ENCODE results near the gene GRIA4.
A peak's percentile ranks its signal among the peaks of the same experiment; 100 is the strongest.

GRIA4 gene

DNA sequence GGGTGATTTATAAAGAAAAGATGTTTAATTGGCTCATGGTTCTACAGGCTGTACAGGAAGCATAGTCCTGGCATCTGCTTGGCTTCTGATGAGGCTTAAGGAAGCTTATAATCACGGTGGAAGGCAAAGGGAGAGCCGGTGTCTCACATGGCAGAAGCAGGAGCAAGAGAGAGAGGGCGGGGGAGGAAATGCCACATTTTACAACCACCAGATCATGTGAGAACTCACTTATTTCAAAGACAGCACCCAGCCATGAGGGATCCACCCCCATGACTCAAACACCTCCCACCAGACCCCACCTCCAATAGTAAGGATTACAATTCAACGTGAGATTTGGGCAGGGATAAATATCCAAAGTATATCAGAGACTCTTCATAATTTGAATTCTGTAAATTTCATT is 211.5 kb downstream of the GRIA4 start:
- H3K4me3 Mint-ChIP-seq: no peak overlapping the region
- no peaks in the 10 kb centered on the region for H3K36me3 Mint-ChIP-seq
- no peak overlapping the region for H3K27ac Mint-ChIP-seq
- DNase-seq: no peak
- no peaks in the 10 kb centered on the region for H3K9me3 Mint-ChIP-seq
- no peak for ATAC-seq (replicated peaks)
- H3K27me3 Mint-ChIP-seq: no peaks in the 10 kb centered on the region
- H3K4me1 Mint-ChIP-seq: no peaks in the 10 kb centered on the region

DNA sequence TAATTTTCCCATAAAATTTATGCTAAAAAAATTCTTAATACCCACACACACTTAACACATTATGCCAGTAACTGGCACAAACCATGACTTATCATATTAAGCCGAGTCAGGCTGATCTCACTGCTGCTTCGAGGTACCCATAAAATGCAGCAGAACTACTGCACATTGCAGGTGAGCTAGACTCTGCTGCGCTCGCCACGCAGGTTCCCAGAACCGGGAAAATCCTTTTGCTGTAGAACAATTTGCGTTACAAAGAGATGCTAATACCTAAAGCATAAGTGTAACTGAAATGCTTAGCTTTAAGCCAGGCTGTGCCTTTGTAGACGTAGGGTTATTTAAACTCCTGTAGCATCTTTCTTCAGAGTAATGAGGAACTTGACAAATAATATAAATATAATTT is 211.9 kb downstream of the GRIA4 start:
- no peak overlapping the region for H3K27ac Mint-ChIP-seq
- no peaks in the 10 kb centered on the region for H3K4me1 Mint-ChIP-seq
- no peaks in the 10 kb centered on the region for H3K9me3 Mint-ChIP-seq
- H3K27me3 Mint-ChIP-seq: no peaks in the 10 kb centered on the region
- ATAC-seq (replicated peaks) (no peak), DNase-seq (no peak)
- no peaks in the 10 kb centered on the region for H3K36me3 Mint-ChIP-seq
- H3K4me3 Mint-ChIP-seq: no peak overlapping the region

DNA sequence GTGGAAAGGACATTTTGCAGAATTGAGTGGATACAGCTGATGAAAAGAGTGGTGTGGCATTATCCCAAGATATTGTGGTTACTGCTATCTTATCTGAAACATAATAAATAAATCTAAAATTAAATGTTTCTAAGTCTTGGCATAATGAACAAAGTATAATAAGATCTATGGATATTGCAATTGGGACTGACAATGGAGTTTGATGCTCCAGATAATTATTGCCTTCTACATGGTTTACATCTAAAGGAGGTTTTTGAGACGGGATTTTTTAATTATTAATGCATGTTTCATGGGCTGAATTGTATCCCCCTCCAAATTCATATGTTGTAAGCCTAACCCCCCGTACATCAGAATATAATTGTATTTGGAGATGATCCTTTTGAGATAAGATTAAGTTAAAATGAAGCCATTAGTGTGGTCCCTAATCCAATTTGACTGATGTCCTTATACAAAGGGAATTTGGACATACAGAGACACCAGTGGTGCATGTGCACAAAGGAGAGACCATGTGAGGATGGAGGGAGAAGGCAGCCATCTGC is 213.7 kb downstream of the GRIA4 start:
- Mint-ChIP-seq H3K27ac (no peak overlapping the region), H3K27me3 (no peaks in the 10 kb centered on the region), H3K4me3 (no peak overlapping the region), H3K36me3 (no peaks in the 10 kb centered on the region), H3K4me1 (peaks cover 0 to under 1% of the 10 kb centered on the region in 2 donors), H3K9me3 (no peaks in the 10 kb centered on the region)
- DNase-seq (no peak), ATAC-seq (replicated peaks) (no peak)

DNA sequence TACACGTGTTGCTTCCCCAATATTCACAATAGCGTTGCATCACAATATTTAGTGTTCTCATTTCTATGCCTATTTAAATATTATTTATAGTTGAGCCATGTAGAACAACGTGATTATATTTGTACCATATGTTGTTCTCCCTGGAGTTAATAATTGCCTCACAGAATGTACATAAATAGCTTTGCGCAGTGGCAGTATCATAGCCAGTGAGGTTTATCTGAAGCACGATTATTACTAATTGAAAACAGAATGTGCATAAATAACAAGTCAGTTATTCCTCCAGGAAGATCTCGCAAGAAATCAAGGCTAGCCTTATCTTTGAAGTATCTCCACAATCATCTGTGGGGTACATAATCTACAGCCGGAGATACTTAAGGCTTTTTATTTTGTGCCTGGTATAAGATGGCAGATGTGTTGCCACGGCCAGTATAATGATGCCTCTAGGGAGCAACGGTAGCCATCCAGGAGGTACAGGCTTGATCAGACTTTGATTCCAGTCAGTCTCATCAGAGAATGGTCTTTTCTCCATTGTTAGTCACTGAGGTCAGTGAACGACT is 214.7 kb downstream of the GRIA4 start:
- H3K4me1 Mint-ChIP-seq: peaks cover 4 to 10% of the 10 kb centered on the region in 2 donors

DNA sequence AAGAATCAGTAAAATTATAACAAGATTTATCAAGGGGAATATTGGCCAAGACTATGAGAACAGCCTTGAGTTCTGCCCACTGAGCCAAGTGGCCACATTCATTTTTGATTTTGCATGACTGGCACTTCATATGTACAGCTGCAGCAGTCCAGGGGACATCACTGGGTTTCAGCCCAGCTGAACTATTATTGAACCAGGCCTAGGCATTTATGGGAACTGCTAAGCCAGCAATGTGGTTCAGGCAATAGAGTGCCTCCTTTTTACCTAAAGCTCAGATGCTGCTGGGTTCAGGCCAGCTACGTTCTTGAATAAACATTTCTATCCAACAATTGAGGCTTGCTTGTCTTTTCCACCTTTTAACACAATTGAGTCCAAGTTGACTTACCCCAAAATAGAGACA is 215.3 kb downstream of the GRIA4 start:
- ATAC-seq (replicated peaks): no peak

More for the DNA sequence above, 214.7 kb downstream of the GRIA4 start:
- H3K9me3 Mint-ChIP-seq: no peaks in the 10 kb centered on the region
- ATAC-seq (replicated peaks) (no peak), DNase-seq (no peak)
- no peaks in the 10 kb centered on the region for H3K36me3 Mint-ChIP-seq
- H3K27me3 Mint-ChIP-seq: no peaks in the 10 kb centered on the region
- H3K4me3 Mint-ChIP-seq: no peak overlapping the region
- no peak overlapping the region for H3K27ac Mint-ChIP-seq

DNA sequence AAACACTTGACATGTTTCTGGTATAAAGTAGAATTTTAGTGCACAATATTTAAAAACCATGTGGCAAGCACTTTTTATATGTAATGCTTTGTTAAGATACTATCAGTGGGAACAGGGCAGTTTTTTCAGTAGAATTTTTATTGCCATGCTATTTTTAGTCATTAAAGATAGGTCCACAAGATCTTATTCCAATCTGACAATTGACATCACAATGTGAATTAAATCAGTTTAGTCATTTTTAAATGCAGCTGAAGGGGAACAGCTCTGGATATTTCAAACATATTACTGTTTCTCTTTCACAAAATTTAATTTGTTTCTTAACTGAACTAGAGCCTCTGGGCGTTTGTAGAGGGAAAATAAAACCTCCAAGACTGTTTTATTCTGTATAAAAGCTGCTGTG is 218.0 kb downstream of the GRIA4 start:
- H3K4me3 Mint-ChIP-seq: no peak overlapping the region
- no peak overlapping the region for H3K27ac Mint-ChIP-seq
- no peak for DNase-seq
- peaks cover 4 to 10% of the 10 kb centered on the region in 2 donors for H3K4me1 Mint-ChIP-seq
- ATAC-seq (replicated peaks): no peak
- H3K9me3 Mint-ChIP-seq: no peaks in the 10 kb centered on the region
- no peaks in the 10 kb centered on the region for H3K27me3 Mint-ChIP-seq
- H3K36me3 Mint-ChIP-seq: no peaks in the 10 kb centered on the region

More for the DNA sequence above, 215.3 kb downstream of the GRIA4 start:
- Mint-ChIP-seq H3K36me3 (no peaks in the 10 kb centered on the region), H3K4me3 (no peak overlapping the region), H3K9me3 (no peaks in the 10 kb centered on the region), H3K27me3 (no peaks in the 10 kb centered on the region), H3K27ac (no peak overlapping the region), H3K4me1 (peaks cover 4 to 10% of the 10 kb centered on the region in 2 donors)
- DNase-seq: no peak

DNA sequence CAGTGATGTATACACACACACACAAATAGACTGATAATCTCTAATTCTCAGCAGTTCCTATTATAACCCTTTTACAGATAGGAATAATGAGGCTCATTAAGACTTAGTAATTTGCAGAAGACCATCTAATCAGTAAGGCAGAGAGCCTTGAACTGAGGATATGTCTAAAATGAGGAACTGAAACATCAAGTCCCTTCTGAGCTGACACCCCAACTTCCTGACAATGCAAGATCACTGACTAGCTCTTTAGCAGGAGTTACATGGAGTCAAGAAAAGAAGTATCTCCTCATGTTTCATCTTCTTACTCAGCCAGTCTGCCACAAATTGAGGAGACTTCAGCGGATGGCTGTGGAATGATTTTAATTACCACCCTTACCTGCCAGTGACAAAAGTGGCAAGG is 219.2 kb downstream of the GRIA4 start:
- ATAC-seq (replicated peaks): peak; percentile 85 to 91
- Mint-ChIP-seq H3K27ac (no peak overlapping the region), H3K36me3 (no peaks in the 10 kb centered on the region), H3K4me1 (peaks cover 4 to 10% of the 10 kb centered on the region in 2 donors), H3K4me3 (no peak overlapping the region), H3K27me3 (no peaks in the 10 kb centered on the region), H3K9me3 (no peaks in the 10 kb centered on the region)
- DNase-seq: no peak

DNA sequence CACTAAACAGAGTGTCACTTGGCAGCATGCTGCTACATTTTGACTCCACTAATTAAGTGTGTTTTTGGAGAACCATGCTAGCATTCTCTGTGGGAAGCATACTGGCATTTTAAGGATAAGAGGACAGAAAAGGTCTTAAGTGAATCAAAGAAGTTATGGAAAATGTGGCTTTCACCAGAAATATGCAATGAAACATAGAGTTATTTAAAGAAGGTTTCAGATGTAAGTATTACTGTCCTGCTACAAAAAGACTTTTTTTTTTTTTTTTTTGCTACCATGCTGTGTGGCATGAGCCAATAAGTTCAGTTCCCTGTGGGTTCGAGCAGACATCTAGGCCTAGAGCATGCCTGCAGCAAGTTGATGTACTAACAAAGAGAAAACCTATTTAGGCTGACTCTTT is 224.6 kb downstream of the GRIA4 start:
- H3K9me3 Mint-ChIP-seq: no peaks in the 10 kb centered on the region

DNA sequence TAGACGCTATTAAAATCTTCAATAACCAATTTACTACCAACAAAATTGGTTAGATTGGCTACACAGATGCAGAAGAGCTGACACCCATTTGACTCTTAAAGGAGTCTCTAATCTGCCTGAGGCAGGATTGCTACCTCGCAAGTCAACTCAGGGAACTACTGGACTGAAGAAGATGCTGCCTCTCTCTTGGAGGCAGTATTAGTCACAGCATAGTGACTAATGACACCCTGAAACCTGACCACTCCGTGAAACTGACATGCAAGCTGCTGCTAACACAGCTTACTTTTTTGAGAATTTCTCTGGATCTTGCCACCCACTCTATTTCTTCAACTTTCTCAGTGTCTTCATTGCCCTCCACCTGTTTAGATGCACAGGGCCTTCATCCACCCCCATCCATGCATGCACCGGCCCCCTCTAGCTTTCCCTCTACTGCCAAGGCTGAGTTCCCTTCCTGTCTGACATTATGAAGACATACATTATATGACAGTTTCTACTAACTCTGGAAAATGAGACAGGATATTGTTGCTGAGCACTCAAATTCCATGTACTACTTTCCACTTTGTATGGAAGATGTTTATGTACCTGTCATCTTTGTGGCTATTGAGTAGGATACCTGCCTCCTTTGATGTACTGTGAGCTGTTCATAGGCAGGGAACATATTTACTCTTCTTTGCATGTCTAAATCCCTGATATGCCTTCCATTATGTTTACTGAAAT is 229.0 kb downstream of the GRIA4 start:
- Mint-ChIP-seq H3K9me3 (no peaks in the 10 kb centered on the region), H3K4me3 (no peak overlapping the region), H3K27ac (no peak overlapping the region), H3K4me1 (no peaks in the 10 kb centered on the region), H3K27me3 (peaks cover 0 to 12% of the 10 kb centered on the region in 2 donors), H3K36me3 (no peaks in the 10 kb centered on the region)
- no peak for DNase-seq
- ATAC-seq (replicated peaks): no peak

More for the DNA sequence above, 224.6 kb downstream of the GRIA4 start:
- Mint-ChIP-seq H3K4me1 (peaks cover 0 to under 1% of the 10 kb centered on the region in 2 donors), H3K4me3 (no peak overlapping the region), H3K27ac (no peak overlapping the region), H3K27me3 (peaks cover 0 to 8% of the 10 kb centered on the region in 2 donors), H3K36me3 (no peaks in the 10 kb centered on the region)
- no peak for DNase-seq
- ATAC-seq (replicated peaks): no peak

DNA sequence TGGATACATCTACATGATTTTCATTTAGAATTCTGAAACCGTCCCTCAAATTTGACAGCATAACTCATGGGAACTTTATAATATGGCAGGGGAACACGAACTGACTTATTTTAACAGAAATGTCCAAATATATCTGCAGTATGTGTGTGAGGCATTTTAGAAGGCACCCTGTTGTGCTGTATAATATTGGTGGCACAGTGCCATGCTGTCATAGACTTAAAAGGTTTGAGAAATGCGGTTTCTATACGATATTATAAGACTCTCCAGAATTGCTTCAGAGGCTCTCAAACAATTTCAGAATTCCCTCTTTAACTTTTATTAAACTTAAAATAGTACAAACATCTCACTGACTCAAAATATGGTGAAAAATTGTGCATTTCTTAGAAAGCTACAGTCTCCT is 230.5 kb downstream of the GRIA4 start:
- H3K36me3 Mint-ChIP-seq: no peaks in the 10 kb centered on the region
- no peak overlapping the region for H3K27ac Mint-ChIP-seq
- DNase-seq (no peak), ATAC-seq (replicated peaks) (no peak)
- peaks cover 0 to 12% of the 10 kb centered on the region in 2 donors for H3K27me3 Mint-ChIP-seq
- H3K4me3 Mint-ChIP-seq: no peak overlapping the region
- H3K9me3 Mint-ChIP-seq: no peaks in the 10 kb centered on the region
- H3K4me1 Mint-ChIP-seq: no peaks in the 10 kb centered on the region

DNA sequence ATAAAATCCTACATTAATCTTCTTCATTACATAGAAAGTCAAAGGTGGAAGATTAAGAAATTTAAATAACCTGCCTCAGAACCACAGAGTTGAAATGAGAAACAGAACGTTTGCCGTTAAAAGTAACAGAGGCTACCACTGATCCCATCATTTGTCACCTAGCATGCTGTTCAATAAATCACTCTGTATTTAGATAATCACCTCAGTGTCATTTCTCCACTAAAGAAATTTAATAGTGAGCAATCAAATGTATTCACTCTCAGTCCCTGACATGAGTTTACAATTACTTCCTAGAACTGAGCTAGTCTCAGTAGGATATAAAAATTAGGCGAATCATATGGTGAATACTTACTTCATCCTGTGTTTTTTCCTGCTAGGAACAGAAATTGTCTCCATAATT is 242.5 kb downstream of the GRIA4 start:
- Mint-ChIP-seq H3K4me3 (no peak overlapping the region), H3K27me3 (peaks cover 6 to 7% of the 10 kb centered on the region in 2 donors), H3K4me1 (no peaks in the 10 kb centered on the region), H3K36me3 (no peaks in the 10 kb centered on the region), H3K9me3 (no peaks in the 10 kb centered on the region), H3K27ac (no peak overlapping the region)
- DNase-seq (no peak), ATAC-seq (replicated peaks) (no peak)

DNA sequence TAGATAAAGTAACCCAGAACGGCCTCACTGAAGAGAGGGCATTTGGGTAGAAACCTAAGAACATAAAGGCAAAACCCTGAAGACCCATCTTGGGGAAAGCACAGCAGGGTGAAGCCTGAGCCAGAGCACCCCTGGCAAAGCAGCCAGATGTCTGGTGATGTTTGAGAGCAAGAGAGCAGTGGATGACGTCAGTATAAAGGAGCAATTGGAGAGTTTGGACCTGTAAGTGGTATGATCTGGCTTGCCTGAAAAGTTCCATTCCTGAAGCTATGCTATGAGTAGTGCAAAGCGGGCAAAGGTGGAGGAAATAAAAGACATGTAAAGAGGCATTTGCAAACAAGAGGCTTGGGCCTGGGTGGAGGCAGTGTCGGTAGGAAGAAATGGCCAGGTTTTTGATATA is 244.4 kb downstream of the GRIA4 start:
- no peak for DNase-seq
- H3K4me3 Mint-ChIP-seq: no peak overlapping the region
- peaks cover 7 to 8% of the 10 kb centered on the region in 2 donors for H3K27me3 Mint-ChIP-seq
- H3K27ac Mint-ChIP-seq: no peak overlapping the region
- H3K4me1 Mint-ChIP-seq: no peaks in the 10 kb centered on the region
- no peaks in the 10 kb centered on the region for H3K36me3 Mint-ChIP-seq
- H3K9me3 Mint-ChIP-seq: no peaks in the 10 kb centered on the region
- ATAC-seq (replicated peaks): no peak

DNA sequence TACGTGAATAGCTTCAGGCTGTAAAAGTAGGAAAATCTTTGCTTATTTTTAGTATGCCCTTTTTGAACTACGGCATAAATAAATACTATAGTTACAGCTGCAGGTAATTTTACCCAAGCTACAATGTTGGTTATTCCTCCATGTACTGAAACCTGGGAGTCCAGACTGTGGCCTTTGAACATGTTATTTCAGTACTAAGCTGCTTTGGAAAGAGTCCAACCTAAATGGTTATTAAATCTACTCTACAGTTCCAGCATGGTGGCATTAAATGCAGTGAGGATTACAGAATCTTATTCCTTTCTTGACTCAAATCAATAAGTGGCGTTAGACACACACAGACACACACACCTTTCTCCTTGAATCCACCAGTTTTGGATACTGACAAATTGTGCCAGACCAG is 247.1 kb downstream of the GRIA4 start:
- ATAC-seq (replicated peaks) (no peak), DNase-seq (no peak)
- Mint-ChIP-seq H3K4me1 (no peaks in the 10 kb centered on the region), H3K27ac (no peak overlapping the region), H3K4me3 (no peak overlapping the region), H3K36me3 (no peaks in the 10 kb centered on the region), H3K27me3 (peaks cover 9 to 14% of the 10 kb centered on the region in 2 donors), H3K9me3 (no peaks in the 10 kb centered on the region)

DNA sequence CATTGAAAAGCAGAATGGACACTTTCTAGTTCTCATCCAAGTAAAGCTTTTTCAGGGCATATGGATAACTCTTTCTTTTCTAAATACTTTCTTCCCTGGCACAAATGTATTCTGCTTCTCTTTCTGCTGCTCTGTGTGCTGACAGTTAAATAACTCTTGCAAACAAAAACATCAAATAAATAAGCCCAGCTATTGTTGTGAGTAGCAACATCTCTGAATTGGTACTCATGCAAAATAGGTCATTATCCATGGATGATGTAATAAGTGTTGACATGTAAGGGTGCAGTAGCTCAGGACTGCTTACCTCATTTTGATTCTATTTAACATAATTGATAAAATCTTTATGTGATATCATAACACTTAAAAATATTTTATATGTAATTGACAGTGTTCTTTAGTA is 247.9 kb downstream of the GRIA4 start:
- no peak overlapping the region for H3K4me3 Mint-ChIP-seq
- ATAC-seq (replicated peaks): no peak
- H3K36me3 Mint-ChIP-seq: no peaks in the 10 kb centered on the region
- DNase-seq: no peak
- no peaks in the 10 kb centered on the region for H3K9me3 Mint-ChIP-seq
- H3K27me3 Mint-ChIP-seq: peaks cover 9 to 14% of the 10 kb centered on the region in 2 donors
- H3K27ac Mint-ChIP-seq: no peak overlapping the region
- no peaks in the 10 kb centered on the region for H3K4me1 Mint-ChIP-seq

DNA sequence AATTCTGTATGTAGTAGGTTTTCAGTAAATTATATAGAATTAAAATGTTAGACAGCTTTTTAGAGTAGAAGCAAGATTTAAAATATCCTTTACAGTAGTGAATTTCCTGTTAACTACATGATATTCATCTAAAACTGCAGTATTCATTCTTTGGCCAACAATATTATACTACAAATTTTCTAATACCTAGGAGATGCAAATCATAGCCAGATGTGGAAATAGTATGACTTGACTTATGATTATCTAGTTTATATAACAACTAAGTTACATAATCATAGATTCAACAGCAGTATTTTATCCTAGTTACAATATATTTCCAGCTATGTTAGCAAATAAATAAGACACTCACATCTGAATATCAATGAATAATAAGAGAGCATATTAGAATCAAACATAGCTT is 249.0 kb downstream of the GRIA4 start:
- ATAC-seq (replicated peaks): no peak
- Mint-ChIP-seq H3K9me3 (no peaks in the 10 kb centered on the region), H3K4me3 (no peak overlapping the region), H3K27me3 (peaks cover 9 to 14% of the 10 kb centered on the region in 2 donors), H3K27ac (no peak overlapping the region), H3K4me1 (no peaks in the 10 kb centered on the region), H3K36me3 (no peaks in the 10 kb centered on the region)
- no peak for DNase-seq

All from stimulated activated naive B cell treated with anti-CD40 and anti-IgM and Interleukin-4, amounts not matched to agents 10 μg/mL and 1 μg/mL and 100 μg/mL, for 72 hours (primary cell).